ENCODE measurements around the gene KDM2A.

DNA sequence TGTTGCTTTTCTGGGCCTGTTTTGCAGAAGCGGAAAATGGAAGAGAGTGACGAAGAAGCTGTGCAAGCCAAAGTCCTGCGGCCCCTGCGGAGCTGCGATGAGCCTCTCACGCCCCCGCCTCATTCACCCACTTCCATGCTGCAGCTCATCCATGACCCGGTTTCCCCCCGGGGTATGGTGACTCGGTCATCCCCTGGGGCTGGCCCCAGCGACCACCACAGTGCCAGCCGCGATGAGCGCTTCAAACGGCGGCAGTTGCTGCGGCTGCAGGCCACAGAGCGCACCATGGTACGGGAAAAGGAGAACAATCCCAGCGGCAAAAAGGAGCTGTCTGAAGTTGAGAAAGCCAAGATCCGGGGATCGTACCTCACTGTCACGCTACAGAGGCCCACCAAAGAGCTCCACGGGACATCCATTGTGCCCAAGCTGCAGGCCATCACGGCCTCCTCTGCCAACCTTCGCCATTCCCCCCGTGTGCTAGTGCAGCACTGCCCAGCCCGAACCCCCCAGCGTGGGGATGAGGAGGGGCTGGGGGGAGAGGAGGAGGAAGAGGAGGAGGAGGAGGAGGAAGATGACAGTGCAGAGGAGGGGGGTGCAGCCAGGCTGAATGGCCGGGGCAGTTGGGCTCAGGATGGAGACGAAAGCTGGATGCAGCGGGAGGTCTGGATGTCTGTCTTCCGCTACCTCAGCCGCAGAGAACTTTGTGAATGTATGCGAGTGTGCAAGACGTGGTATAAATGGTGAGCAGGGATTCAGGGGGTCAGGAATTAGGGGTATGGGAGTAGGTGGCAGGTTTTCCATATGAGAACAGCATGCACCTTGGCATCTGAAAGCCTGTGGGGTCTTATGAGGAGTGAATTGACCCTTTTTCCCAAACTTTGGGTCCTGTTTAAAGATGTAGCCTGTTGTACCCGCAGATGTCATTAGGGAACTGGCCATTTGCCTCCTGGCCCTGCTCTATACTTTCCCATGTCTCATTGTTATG, 131.3 kb downstream of the KDM2A start:
- TF ChIP-seq EZH2 (IDR thresholded peaks at IDR 0.05; ENCODE audit: low read depth, unreplicated experiment), result no peak
- TF ChIP-seq, protein P1, sequence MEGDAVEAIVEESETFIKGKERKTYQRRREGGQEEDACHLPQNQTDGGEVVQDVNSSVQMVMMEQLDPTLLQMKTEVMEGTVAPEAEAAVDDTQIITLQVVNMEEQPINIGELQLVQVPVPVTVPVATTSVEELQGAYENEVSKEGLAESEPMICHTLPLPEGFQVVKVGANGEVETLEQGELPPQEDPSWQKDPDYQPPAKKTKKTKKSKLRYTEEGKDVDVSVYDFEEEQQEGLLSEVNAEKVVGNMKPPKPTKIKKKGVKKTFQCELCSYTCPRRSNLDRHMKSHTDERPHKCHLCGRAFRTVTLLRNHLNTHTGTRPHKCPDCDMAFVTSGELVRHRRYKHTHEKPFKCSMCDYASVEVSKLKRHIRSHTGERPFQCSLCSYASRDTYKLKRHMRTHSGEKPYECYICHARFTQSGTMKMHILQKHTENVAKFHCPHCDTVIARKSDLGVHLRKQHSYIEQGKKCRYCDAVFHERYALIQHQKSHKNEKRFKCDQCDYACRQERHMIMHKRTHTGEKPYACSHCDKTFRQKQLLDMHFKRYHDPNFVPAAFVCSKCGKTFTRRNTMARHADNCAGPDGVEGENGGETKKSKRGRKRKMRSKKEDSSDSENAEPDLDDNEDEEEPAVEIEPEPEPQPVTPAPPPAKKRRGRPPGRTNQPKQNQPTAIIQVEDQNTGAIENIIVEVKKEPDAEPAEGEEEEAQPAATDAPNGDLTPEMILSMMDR (conservative IDR thresholded peaks at IDR 0.05; ENCODE audit: low read depth in 2 of 2), result no peak
- no peak for TF ChIP-seq POLR2AphosphoS5 (IDR thresholded peaks at IDR 0.05; ENCODE audit: low read depth)
- no peak for TF ChIP-seq EZH2phosphoT487 (IDR thresholded peaks at IDR 0.05; ENCODE audit: unreplicated experiment)
- no peak for TF ChIP-seq NANOG (IDR thresholded peaks at IDR 0.05; ENCODE audit: borderline replicate concordance)
- TF ChIP-seq, protein P2, sequence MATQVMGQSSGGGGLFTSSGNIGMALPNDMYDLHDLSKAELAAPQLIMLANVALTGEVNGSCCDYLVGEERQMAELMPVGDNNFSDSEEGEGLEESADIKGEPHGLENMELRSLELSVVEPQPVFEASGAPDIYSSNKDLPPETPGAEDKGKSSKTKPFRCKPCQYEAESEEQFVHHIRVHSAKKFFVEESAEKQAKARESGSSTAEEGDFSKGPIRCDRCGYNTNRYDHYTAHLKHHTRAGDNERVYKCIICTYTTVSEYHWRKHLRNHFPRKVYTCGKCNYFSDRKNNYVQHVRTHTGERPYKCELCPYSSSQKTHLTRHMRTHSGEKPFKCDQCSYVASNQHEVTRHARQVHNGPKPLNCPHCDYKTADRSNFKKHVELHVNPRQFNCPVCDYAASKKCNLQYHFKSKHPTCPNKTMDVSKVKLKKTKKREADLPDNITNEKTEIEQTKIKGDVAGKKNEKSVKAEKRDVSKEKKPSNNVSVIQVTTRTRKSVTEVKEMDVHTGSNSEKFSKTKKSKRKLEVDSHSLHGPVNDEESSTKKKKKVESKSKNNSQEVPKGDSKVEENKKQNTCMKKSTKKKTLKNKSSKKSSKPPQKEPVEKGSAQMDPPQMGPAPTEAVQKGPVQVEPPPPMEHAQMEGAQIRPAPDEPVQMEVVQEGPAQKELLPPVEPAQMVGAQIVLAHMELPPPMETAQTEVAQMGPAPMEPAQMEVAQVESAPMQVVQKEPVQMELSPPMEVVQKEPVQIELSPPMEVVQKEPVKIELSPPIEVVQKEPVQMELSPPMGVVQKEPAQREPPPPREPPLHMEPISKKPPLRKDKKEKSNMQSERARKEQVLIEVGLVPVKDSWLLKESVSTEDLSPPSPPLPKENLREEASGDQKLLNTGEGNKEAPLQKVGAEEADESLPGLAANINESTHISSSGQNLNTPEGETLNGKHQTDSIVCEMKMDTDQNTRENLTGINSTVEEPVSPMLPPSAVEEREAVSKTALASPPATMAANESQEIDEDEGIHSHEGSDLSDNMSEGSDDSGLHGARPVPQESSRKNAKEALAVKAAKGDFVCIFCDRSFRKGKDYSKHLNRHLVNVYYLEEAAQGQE (IDR thresholded peaks at IDR 0.05; ENCODE audit: unreplicated experiment), result no peak
- no peak for TF ChIP-seq CREB1 (CRISPR knock-in tag; IDR thresholded peaks at IDR 0.05; ENCODE audit: low read depth)
- TF ChIP-seq, protein P3, sequence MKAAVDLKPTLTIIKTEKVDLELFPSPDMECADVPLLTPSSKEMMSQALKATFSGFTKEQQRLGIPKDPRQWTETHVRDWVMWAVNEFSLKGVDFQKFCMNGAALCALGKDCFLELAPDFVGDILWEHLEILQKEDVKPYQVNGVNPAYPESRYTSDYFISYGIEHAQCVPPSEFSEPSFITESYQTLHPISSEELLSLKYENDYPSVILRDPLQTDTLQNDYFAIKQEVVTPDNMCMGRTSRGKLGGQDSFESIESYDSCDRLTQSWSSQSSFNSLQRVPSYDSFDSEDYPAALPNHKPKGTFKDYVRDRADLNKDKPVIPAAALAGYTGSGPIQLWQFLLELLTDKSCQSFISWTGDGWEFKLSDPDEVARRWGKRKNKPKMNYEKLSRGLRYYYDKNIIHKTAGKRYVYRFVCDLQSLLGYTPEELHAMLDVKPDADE (IDR thresholded peaks at IDR 0.05), result no peak
- no peak for TF ChIP-seq JUNB (IDR thresholded peaks at IDR 0.05; ENCODE audit: unreplicated experiment)
- no peak for TF ChIP-seq ZNF114 (CRISPR knock-in tag; IDR thresholded peaks at IDR 0.05)

Measured in GM23338 (cell line).